ENCODE data around the gene WDR5. TPM values are rescaled to one million over a fixed set of nuclear protein-coding genes. Genes with fewer than 3 reads are reported as not detected.

WDR5 gene
- total RNA-seq, 1 donor from 2014 or later = 16.7 TPM

DNA sequence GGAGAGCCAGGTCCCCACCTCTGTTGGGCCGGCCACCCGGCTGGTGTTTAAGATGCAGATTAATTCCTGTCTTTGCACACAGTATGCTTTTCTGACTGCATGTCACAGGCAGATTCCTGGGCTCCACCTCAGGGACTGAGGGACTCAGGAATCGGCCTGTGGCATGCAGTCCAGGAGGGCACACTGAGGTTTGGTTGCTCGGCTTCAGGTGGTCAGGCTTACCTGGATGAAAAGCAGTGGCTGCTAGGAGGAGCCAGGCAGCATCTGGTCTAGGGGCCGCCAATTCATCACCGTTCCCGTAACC lies 1.1 kb downstream of the WDR5 start:
- Histone ChIP-seq H3K9me3 (no peaks in the 10 kb centered on the region), H3K4me3 (peak overlapping the region; percentile 93 to 97), H3K27ac (peak overlapping the region; percentile 51), H3K36me3 (peaks cover 0 to 13% of the 10 kb centered on the region in 2 donors), H3K27me3 (no peaks in the 10 kb centered on the region), H3K4me1 (peaks cover 48% of the 10 kb centered on the region)
- no peak for DNase-seq (ENCODE audit: extremely low spot score in 2 of 2)
- TF ChIP-seq POLR2A (IDR thresholded peaks at IDR 0.05) (no peak), POLR2AphosphoS5 (IDR thresholded peaks at IDR 0.05; ENCODE audit: insufficient read depth in 1 of 2, low read depth in 1 of 2) (no peak)
- TF ChIP-seq, protein P1, sequence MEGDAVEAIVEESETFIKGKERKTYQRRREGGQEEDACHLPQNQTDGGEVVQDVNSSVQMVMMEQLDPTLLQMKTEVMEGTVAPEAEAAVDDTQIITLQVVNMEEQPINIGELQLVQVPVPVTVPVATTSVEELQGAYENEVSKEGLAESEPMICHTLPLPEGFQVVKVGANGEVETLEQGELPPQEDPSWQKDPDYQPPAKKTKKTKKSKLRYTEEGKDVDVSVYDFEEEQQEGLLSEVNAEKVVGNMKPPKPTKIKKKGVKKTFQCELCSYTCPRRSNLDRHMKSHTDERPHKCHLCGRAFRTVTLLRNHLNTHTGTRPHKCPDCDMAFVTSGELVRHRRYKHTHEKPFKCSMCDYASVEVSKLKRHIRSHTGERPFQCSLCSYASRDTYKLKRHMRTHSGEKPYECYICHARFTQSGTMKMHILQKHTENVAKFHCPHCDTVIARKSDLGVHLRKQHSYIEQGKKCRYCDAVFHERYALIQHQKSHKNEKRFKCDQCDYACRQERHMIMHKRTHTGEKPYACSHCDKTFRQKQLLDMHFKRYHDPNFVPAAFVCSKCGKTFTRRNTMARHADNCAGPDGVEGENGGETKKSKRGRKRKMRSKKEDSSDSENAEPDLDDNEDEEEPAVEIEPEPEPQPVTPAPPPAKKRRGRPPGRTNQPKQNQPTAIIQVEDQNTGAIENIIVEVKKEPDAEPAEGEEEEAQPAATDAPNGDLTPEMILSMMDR (IDR thresholded peaks at IDR 0.05) = no peak
- intact Hi-C loops (cut with DNase I) = no loop called here

DNA sequence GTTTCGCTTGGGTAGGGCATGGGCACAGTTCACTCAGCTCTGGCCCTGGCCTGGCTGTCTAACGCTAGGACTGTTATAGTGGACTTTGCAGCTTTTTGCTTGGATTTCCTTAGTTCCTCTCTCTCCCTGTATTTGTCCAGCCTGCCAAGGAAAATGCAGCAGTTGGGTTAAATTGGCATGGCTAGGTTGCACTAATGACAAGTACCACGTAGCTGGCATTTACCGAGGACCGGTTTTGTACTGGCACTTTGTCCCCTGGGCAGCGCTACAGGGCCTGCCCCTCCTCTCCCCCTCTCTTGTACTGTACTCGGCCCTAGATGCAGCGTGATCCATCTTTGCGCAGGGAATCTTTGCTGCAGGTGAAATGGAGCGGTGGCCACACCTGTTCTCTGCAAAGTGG lies 2.4 kb downstream of the WDR5 start:
- no peaks in the 10 kb centered on the region for H3K27me3 ChIP-seq
- H3K9me3 ChIP-seq = no peaks in the 10 kb centered on the region
- TF ChIP-seq POLR2AphosphoS5 (IDR thresholded peaks at IDR 0.05; ENCODE audit: insufficient read depth in 1 of 2, low read depth in 1 of 2) = no peak
- TF ChIP-seq, protein P1 (IDR thresholded peaks at IDR 0.05) = no peak
- no peak for TF ChIP-seq POLR2A (IDR thresholded peaks at IDR 0.05)
- H3K4me3 ChIP-seq = no peak overlapping the region
- no peak for DNase-seq (ENCODE audit: extremely low spot score in 2 of 2)
- peaks cover 0 to 26% of the 10 kb centered on the region in 2 donors for H3K36me3 ChIP-seq
- H3K27ac ChIP-seq = no peak overlapping the region
- intact Hi-C loops (cut with DNase I) = no loop called here
- H3K4me1 ChIP-seq = peaks cover 48% of the 10 kb centered on the region

DNA sequence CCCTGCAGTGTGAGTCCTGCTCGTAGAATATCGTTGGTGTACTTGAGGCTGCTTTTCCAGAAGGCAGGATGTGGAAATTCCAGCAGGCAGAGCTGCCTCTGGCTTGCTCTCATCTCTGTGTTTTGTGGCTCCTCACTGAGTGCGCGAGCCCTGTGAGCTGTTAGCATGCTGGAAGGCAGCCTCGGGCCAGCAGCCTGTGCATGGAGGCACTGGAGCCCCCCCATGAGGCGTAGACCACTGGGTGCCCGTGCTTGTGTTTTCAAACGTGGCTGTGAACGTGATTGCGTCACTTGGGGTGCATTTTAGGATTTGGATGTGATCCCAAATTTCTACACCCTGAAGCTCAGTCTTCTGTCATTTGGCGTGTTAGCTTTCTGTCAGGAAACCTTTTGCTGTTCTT lies 3.2 kb downstream of the WDR5 start:
- no peak for TF ChIP-seq POLR2A (IDR thresholded peaks at IDR 0.05)
- TF ChIP-seq, protein P1 (IDR thresholded peaks at IDR 0.05) = no peak
- TF ChIP-seq POLR2AphosphoS5 (IDR thresholded peaks at IDR 0.05; ENCODE audit: insufficient read depth in 1 of 2, low read depth in 1 of 2) = no peak
- peaks cover 0 to 34% of the 10 kb centered on the region in 2 donors for H3K36me3 ChIP-seq
- no peak overlapping the region for H3K4me3 ChIP-seq
- no peak overlapping the region for H3K27ac ChIP-seq
- H3K4me1 ChIP-seq = peaks cover 47% of the 10 kb centered on the region
- no peak for DNase-seq (ENCODE audit: extremely low spot score in 2 of 2)
- intact Hi-C loops (cut with DNase I) = no loop called here
- no peaks in the 10 kb centered on the region for H3K27me3 ChIP-seq
- H3K9me3 ChIP-seq = no peaks in the 10 kb centered on the region

DNA sequence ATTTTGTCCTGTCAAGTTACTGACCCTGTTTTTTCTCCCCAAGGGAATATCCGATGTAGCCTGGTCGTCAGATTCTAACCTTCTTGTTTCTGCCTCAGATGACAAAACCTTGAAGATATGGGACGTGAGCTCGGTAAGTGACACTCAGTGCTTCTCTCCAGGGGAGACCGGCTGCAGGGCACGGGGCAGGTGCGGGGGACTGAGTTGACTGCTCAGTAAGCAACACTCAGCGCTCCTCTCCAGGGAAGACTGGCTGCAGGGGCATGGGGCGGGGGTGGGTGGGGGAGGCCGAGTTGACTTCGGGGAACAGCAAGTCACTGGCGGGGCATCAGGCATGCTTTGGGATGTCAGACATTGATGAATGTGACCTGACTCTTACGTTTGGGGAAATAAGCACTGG lies 6.0 kb downstream of the WDR5 start:
- Histone ChIP-seq H3K9me3 (no peaks in the 10 kb centered on the region), H3K27ac (no peak overlapping the region), H3K4me1 (peaks cover 31% of the 10 kb centered on the region), H3K36me3 (peaks cover 0 to 57% of the 10 kb centered on the region in 2 donors), H3K27me3 (no peaks in the 10 kb centered on the region), H3K4me3 (no peak overlapping the region)
- no peak for DNase-seq (ENCODE audit: extremely low spot score in 2 of 2)
- TF ChIP-seq POLR2A (IDR thresholded peaks at IDR 0.05) (no peak), POLR2AphosphoS5 (IDR thresholded peaks at IDR 0.05; ENCODE audit: insufficient read depth in 1 of 2, low read depth in 1 of 2) (no peak)
- TF ChIP-seq, protein P1 (IDR thresholded peaks at IDR 0.05) = no peak
- intact Hi-C loops (cut with DNase I) = no loop called here

DNA sequence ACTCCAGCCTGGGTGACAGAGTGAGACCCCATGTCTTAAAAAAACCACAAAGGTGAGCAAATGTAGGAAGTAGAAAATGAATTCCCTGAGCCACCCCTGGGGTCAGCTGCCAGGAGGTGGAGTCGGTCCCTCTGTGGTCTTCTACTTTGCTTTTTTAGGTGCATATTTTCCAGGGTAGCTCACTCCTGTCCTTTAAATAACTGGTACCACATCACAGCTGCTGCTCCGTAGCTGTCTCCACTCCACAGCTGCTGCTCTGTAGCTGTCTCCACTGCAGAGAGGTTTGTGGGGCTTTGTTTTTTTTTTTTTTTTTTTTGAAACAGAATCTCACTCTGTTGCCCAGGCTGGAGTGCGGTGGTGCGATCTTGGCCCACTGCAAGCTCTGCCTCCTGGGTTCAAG lies 8.9 kb downstream of the WDR5 start:
- intact Hi-C loops (cut with DNase I) = no loop called here
- no peaks in the 10 kb centered on the region for H3K27me3 ChIP-seq
- H3K36me3 ChIP-seq = peaks cover 0 to 79% of the 10 kb centered on the region in 2 donors
- TF ChIP-seq, protein P1 (IDR thresholded peaks at IDR 0.05) = no peak
- TF ChIP-seq POLR2AphosphoS5 (IDR thresholded peaks at IDR 0.05; ENCODE audit: insufficient read depth in 1 of 2, low read depth in 1 of 2) (no peak), POLR2A (IDR thresholded peaks at IDR 0.05) (no peak)
- peaks cover 2% of the 10 kb centered on the region for H3K4me1 ChIP-seq
- no peaks in the 10 kb centered on the region for H3K9me3 ChIP-seq
- no peak overlapping the region for H3K27ac ChIP-seq
- no peak overlapping the region for H3K4me3 ChIP-seq
- no peak for DNase-seq (ENCODE audit: extremely low spot score in 2 of 2)

Data from vagina (tissue), 2 donors.